Mammary epithelial cell (primary cell): ENCODE measurements around the gene CARMIL3.

Source experiments
- CTCF ChIP-seq, 2 donors: IDR thresholded peaks in 1 of 2; conservative IDR thresholded peaks in 1 of 2; 2 replicates each; pipeline ENCODE4 v1.5.1; 2011 to 2012; ENCODE audit warnings: inconsistent platforms in 2 of 2, low read length in 2 of 2, mild to moderate bottlenecking in 2 of 2, control low read depth in 1 of 2, low read depth in 1 of 2; ENCODE audit not compliant: insufficient read depth in 1 of 2; ENCODE audit errors: extremely low read depth in 1 of 2
- EZH2 ChIP-seq: IDR thresholded peaks from 2 replicates; pipeline ENCODE4 v1.6.1; 2012; ENCODE audit warnings: low read length, inconsistent platforms, borderline replicate concordance

DNA sequence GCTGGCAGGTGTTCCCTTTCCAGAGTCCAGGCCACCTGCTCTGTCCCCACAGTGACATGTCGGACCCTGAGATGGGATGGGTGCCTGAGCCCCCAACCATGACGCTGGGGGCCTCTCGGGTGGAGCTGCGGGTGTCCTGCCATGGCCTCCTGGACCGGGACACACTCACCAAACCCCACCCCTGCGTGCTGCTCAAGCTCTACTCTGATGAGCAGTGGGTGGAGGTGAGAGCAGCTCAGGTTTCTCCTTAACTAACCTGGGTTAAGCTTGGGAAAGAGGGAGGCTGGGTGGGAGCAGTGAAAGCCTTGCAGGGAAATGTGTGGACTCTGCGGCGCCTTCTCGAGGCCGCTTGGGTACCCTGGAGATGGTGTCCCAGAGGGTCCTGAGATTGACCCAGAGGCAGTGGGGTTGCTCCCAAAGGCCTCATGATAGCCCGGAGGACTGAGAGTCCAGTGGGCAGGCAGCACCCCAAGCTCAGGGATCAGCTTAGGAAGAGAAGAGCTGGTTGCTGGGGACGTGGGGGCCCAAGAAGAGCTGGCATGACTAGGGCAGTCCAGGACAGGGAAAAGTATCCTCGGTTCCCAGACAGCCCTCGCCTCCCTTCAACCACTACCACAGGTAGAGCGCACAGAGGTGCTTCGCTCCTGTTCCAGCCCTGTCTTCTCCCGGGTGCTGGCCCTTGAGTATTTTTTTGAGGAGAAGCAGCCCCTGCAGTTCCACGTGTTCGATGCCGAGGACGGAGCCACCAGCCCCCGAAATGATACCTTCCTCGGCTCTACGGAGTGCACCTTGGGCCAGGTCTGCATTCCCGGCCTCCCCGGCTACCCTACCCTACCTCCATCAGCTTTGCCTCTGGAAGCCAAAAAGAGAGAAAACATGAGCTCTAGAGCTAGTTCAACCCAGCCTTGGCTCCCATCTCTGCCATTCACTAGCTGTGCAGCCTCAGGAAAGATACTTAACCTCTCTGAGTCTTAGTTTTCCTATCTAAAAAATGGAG, 21.4 kb downstream of the CARMIL3 start:
- TF ChIP-seq EZH2 (no peak), CTCF (conservative IDR thresholded peaks at IDR 0.05 in 1 of 2, IDR thresholded peaks at IDR 0.05 in 1 of 2; ENCODE audit: extremely low read depth in 1 of 2, insufficient read depth in 1 of 2, low read depth in 1 of 2, low read length in 2 of 2) (no peak)
